K562 (cell line): Measurements from ENCODE around the gene TRA2B. TPM values are rescaled to one million over a fixed set of nuclear protein-coding genes. Genes with fewer than 3 reads are reported as not detected.

Experiments
- CC2D1A ChIP-seq: fragments of 450-650 bp; IDR thresholded peaks from 2 replicates; pipeline ENCODE4 v1.6.1; 2017; ENCODE audit warnings: mild to moderate bottlenecking
- CHD7 ChIP-seq: fragments of 200-600 bp; sonication (generic); IDR thresholded peaks from one replicate; pipeline ENCODE4 v1.6.1; 2012; ENCODE audit warnings: mild to moderate bottlenecking, low read depth, low read length, inconsistent platforms
- GTF2A2 ChIP-seq: IDR thresholded peaks from 2 replicates; pipeline ENCODE4 v1.6.1; 2016; ENCODE audit warnings: mild to moderate bottlenecking, missing genetic modification characterization, missing compliant biosample characterization
- HDAC1 ChIP-seq, 2 experiments: fragments of 450-650 bp; IDR thresholded peaks; 2 replicates each; pipeline ENCODE4 v1.6.1; 2016 to 2017; ENCODE audit warnings: inconsistent platforms in 1 of 2, mild to moderate bottlenecking in 1 of 2, moderate library complexity in 1 of 2
- KDM1A ChIP-seq, 2 experiments: fragments of 450-650 bp; IDR thresholded peaks; 2 replicates each; pipeline ENCODE4 v1.6.1; 2016; ENCODE audit warnings: mild to moderate bottlenecking in 2 of 2
- KHSRP ChIP-seq: fragments of 450-650 bp; IDR thresholded peaks from 2 replicates; pipeline ENCODE4 v1.6.1; 2017
- POLR2AphosphoS5 ChIP-seq: IDR thresholded peaks from 2 replicates; pipeline ENCODE4 v1.6.1; 2011; ENCODE audit warnings: mild to moderate bottlenecking, low read depth, low read length, moderate library complexity; ENCODE audit not compliant: control insufficient read depth, insufficient read depth
- YBX1 ChIP-seq: fragments of 450-650 bp; IDR thresholded peaks from 2 replicates; pipeline ENCODE4 v1.7.1; 2016; ENCODE audit warnings: mild to moderate bottlenecking
- ZNF121 ChIP-seq: sonication (generic); formaldehyde crosslinking; conservative IDR thresholded peaks from 2 replicates; pipeline ENCODE4 v1.8.0; 2022; ENCODE audit warnings: missing genetic modification reagents
- ZNF146 ChIP-seq: IDR thresholded peaks from one replicate; pipeline ENCODE4 v1.6.1; 2018; ENCODE audit warnings: missing compliant biosample characterization; ENCODE audit not compliant: unreplicated experiment
- polyA plus RNA-seq, 8 experiments: library from polyadenylated mRNA; depleted of rRNA in 4 of 8; stranded (reverse) in 5 of 8; unstranded in 3 of 8; fragments of >200 nt; fragmentation: Nextera tagmentation in 2 of 8; fragmentation: Illumina TruSeq in 1 of 8; extraction: Ambion mirVana in 2 of 8; extraction: Trizol in 1 of 8; gene quantifications; 2 replicates each; pipeline versions ENCODE4 v1.2.1 to v1.2.3, GENCODE V29; 2011 to 2014; ENCODE audit warnings: inconsistent platforms in 1 of 8, missing spikeins in 1 of 8
- total RNA-seq, 7 experiments: library from RNA; depleted of rRNA in 6 of 7; stranded (reverse); fragments of >200 nt in 6 of 7; fragmentation: Illumina TruSeq in 2 of 7; extraction: Trizol in 2 of 7; gene quantifications; 2 replicates each; pipeline versions ENCODE4 v1.2.1 to v1.2.3, GENCODE V29; 2011 to 2021; ENCODE audit warnings: low replicate concordance in 1 of 7
- TF ChIP-seq, protein P1 (sequence below): fragments of 450-650 bp; IDR thresholded peaks from 2 replicates; pipeline ENCODE4 v1.6.1; 2017; ENCODE audit warnings: antibody characterized with exemption, mild to moderate bottlenecking
- TF ChIP-seq, protein P2 (sequence below): fragments of 450-650 bp; IDR thresholded peaks from 2 replicates; pipeline ENCODE4 v1.6.1; 2016; ENCODE audit warnings: low read depth, mild to moderate bottlenecking, moderate library complexity

The TRA2B gene
- total and polyA plus RNA-seq, 9 of the 15 experiments (the other 6 are each of a cell fraction or from before 2014, with no cell fraction given), result 105 to 411 (median 278) TPM

DNA sequence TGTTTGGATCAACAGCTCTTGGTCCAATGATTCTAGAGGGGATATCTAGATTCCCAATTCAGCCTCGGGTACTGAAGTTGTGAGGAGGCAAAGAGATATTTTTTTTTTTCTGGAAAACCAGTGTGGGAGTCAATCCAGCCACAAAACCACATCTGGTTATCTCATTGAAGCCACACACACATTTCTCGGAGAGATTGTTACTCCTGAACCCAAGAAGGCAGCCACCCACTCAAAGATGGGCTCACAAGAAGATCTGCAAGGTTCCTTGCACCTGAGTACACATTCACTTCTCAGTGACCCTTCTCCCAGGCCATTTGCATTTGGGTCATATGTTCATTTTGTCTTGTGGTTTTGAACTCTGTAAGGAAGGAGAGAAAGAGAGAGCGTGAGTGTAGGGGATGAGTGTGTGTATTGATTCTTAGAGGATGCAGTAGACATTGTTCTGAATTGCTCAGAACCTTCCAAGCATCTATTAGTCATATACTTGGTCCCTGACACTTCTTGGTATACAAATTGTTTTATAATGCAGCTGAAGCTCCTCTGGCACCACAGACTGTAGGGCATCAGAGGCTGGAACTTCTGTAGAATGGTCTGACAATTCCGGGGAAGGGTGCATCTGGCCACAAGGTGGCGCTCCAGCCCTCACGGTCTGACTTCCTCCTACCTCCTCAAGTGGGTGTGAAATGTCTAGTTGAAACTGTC, 39.3 kb upstream of the TRA2B start (continued):
- TF ChIP-seq CHD7, result no peak
- peak; percentile 55; the same call in 1 of the 2 replicates for TF ChIP-seq KHSRP
- peak; percentile 85; the same call in 1 of the 2 replicates for TF ChIP-seq YBX1
- TF ChIP-seq ZNF121 (CRISPR knock-in tag), result no peak
- TF ChIP-seq, protein P1, sequence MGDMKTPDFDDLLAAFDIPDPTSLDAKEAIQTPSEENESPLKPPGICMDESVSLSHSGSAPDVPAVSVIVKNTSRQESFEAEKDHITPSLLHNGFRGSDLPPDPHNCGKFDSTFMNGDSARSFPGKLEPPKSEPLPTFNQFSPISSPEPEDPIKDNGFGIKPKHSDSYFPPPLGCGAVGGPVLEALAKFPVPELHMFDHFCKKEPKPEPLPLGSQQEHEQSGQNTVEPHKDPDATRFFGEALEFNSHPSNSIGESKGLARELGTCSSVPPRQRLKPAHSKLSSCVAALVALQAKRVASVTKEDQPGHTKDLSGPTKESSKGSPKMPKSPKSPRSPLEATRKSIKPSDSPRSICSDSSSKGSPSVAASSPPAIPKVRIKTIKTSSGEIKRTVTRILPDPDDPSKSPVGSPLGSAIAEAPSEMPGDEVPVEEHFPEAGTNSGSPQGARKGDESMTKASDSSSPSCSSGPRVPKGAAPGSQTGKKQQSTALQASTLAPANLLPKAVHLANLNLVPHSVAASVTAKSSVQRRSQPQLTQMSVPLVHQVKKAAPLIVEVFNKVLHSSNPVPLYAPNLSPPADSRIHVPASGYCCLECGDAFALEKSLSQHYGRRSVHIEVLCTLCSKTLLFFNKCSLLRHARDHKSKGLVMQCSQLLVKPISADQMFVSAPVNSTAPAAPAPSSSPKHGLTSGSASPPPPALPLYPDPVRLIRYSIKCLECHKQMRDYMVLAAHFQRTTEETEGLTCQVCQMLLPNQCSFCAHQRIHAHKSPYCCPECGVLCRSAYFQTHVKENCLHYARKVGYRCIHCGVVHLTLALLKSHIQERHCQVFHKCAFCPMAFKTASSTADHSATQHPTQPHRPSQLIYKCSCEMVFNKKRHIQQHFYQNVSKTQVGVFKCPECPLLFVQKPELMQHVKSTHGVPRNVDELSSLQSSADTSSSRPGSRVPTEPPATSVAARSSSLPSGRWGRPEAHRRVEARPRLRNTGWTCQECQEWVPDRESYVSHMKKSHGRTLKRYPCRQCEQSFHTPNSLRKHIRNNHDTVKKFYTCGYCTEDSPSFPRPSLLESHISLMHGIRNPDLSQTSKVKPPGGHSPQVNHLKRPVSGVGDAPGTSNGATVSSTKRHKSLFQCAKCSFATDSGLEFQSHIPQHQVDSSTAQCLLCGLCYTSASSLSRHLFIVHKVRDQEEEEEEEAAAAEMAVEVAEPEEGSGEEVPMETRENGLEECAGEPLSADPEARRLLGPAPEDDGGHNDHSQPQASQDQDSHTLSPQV, result 0 out of 2 replicates have a peak, but pooled peaks have one; percentile 33
- TF ChIP-seq POLR2AphosphoS5, result peak; percentile 81; the same call in 1 of the 2 replicates
- TF ChIP-seq CC2D1A, result peak; percentile 78
- TF ChIP-seq, protein P2, sequence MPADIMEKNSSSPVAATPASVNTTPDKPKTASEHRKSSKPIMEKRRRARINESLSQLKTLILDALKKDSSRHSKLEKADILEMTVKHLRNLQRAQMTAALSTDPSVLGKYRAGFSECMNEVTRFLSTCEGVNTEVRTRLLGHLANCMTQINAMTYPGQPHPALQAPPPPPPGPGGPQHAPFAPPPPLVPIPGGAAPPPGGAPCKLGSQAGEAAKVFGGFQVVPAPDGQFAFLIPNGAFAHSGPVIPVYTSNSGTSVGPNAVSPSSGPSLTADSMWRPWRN, result peak; percentile 78
- no peak for TF ChIP-seq ZNF146
- peak in 1 of 2 experiments; percentile 75; a peak in 2 of 4 replicates for TF ChIP-seq HDAC1 (IDR thresholded peaks at IDR 0.05)
- no peak for TF ChIP-seq GTF2A2 (tag)
- peak; percentile 63 to 82 for TF ChIP-seq KDM1A (IDR thresholded peaks at IDR 0.05)
